ENCODE results near the gene PIK3AP1. TPM values are rescaled to one million over a fixed set of nuclear protein-coding genes. Genes with fewer than 3 reads are reported as not detected.
"Not testable (repeated sequence)": the region's sequence is repeated elsewhere in the genome, so short reads cannot be mapped to it uniquely, and the experiment has no call there.

PIK3AP1 gene
- polyA plus RNA-seq, 1 of the 3 experiments (the other 2 are of a cell fraction) = 0.07 TPM

GRCh38 chr10:96576277-96576980 lies 143.9 kb downstream of the PIK3AP1 start (continued):
- TF ChIP-seq, protein P1, sequence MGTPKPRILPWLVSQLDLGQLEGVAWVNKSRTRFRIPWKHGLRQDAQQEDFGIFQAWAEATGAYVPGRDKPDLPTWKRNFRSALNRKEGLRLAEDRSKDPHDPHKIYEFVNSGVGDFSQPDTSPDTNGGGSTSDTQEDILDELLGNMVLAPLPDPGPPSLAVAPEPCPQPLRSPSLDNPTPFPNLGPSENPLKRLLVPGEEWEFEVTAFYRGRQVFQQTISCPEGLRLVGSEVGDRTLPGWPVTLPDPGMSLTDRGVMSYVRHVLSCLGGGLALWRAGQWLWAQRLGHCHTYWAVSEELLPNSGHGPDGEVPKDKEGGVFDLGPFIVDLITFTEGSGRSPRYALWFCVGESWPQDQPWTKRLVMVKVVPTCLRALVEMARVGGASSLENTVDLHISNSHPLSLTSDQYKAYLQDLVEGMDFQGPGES (IDR thresholded peaks at IDR 0.05; ENCODE audit: low read depth, low read length) = no peak
- TF ChIP-seq CHD2 (IDR thresholded peaks at IDR 0.05; ENCODE audit: low read length, partially characterized antibody) (no peak), SMC3 (IDR thresholded peaks at IDR 0.05; ENCODE audit: low read depth, low read length) (no peak), RXRA (IDR thresholded peaks at IDR 0.05; ENCODE audit: borderline replicate concordance, low read depth) (no peak), MAX (IDR thresholded peaks at IDR 0.05; ENCODE audit: low read depth) (no peak), JUND (IDR thresholded peaks at IDR 0.05) (no peak), TEAD4 (IDR thresholded peaks at IDR 0.05; ENCODE audit: borderline replicate concordance, insufficient read depth) (no peak), EP300 (IDR thresholded peaks at IDR 0.05; ENCODE audit: borderline replicate concordance in 1 of 2, low read depth in 1 of 2, low read length in 1 of 2) (no peak)

DNA sequence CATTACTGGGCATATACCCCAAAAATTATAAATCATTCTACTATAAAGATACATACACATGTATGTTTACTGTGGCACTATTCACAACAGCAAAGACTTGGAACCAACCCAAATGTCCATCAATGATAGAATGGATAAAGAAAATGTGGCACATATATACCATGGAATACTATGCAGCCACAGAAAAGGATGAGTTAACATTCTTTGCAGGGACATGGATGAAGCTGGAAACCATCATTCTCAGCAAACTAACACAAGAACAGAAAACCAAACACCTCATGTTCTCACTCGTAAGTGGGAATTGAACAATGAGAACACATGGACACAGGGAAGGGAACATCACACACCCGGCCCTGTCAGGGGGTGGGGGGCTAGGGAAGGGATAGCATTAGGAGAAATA lies 145.8 kb downstream of the PIK3AP1 start:
- H3K4me1 ChIP-seq (ENCODE audit: control insufficient read depth in 1 of 2, insufficient read depth in 2 of 2, low read depth in 1 of 2, low read length in 1 of 2); H2AFZ ChIP-seq (ENCODE audit: low read depth); POLR2A ChIA-PET; H3K4me3 ChIP-seq (ENCODE audit: low read depth in 2 of 2, low read length in 1 of 2); H3K9me3 ChIP-seq; H3K27me3 ChIP-seq (ENCODE audit: insufficient read depth); H3K4me2 ChIP-seq; H3K9me2 ChIP-seq; H3K27ac ChIP-seq (ENCODE audit: low read depth in 2 of 2, low read length in 1 of 2); H3F3A ChIP-seq (replicated peaks; ENCODE audit: insufficient read depth); H3K9ac ChIP-seq; DNase-seq: not testable (repeated sequence)
- CTCF ChIA-PET = interaction anchor here (1.5 kb wide), 1 partner anchor 19 kb away, joined by 4 read pairs; no protein-coding TSS in a partner anchor
- Histone ChIP-seq H4K20me1 (ENCODE audit: insufficient read depth) (peaks cover 98% of the 10 kb centered on the region), H3K36me3 (replicated peaks in 1 of 2; ENCODE audit: control insufficient read depth in 1 of 2, insufficient read depth in 2 of 2, low read length in 1 of 2) (peaks cover 27 to 28% of the 10 kb centered on the region in 2 experiments), H3K79me2 (ENCODE audit: insufficient read depth) (peaks cover 100% of the 10 kb centered on the region)
- 100% methylated on average over 2 of the region's 2 CpGs for WGBS (ENCODE audit: low lambda C conversion rate)

GRCh38 chr10:96573036-96573435 lies 147.3 kb downstream of the PIK3AP1 start:
- Histone ChIP-seq H3K4me1 (ENCODE audit: control insufficient read depth in 1 of 2, insufficient read depth in 2 of 2, low read depth in 1 of 2, low read length in 1 of 2) (no peaks in the 10 kb centered on the region; a peak in 1 of 4 replicates), H3K27me3 (ENCODE audit: insufficient read depth) (no peaks in the 10 kb centered on the region), H2AFZ (ENCODE audit: low read depth) (no peak overlapping the region), H3K4me2 (no peak overlapping the region), H3K4me3 (ENCODE audit: low read depth in 2 of 2, low read length in 1 of 2) (no peak overlapping the region), H3K27ac (ENCODE audit: low read depth in 2 of 2, low read length in 1 of 2) (no peak overlapping the region), H3K9me3 (no peaks in the 10 kb centered on the region), H3K79me2 (ENCODE audit: insufficient read depth) (peaks cover 100% of the 10 kb centered on the region), H3K36me3 (replicated peaks in 1 of 2; ENCODE audit: control insufficient read depth in 1 of 2, insufficient read depth in 2 of 2, low read length in 1 of 2) (peaks cover 29 to 32% of the 10 kb centered on the region in 2 experiments), H3K9me2 (no peaks in the 10 kb centered on the region), H3K9ac (no peak overlapping the region), H4K20me1 (ENCODE audit: insufficient read depth) (peaks cover 98% of the 10 kb centered on the region), H3F3A (replicated peaks; ENCODE audit: insufficient read depth) (no peaks in the 10 kb centered on the region)
- ChIA-PET POLR2A (interaction anchor here (0.7 kb wide), 1 partner anchor 25 kb away, joined by 3 read pairs; no protein-coding TSS in a partner anchor), CTCF (interaction anchor here (1.3 to 1.5 kb wide), 2 partner anchors 18 to 60 kb away, joined by 3 to 4 read pairs; partner anchors contain the start of gene TLL2)
- 86% methylated on average over 5 of the region's 5 CpGs for WGBS (ENCODE audit: low lambda C conversion rate)
- DNase-seq = no peak
- TF ChIP-seq EP300 (IDR thresholded peaks at IDR 0.05; ENCODE audit: borderline replicate concordance in 1 of 2, low read depth in 1 of 2, low read length in 1 of 2) (no peak), TCF12 (IDR thresholded peaks at IDR 0.05) (no peak), JUND (IDR thresholded peaks at IDR 0.05) (no peak), EZH2phosphoT487 (IDR thresholded peaks at IDR 0.05; ENCODE audit: borderline replicate concordance, low read depth) (no peak), RCOR1 (IDR thresholded peaks at IDR 0.05; ENCODE audit: low read length) (no peak), GATA2 (CRISPR knock-in tag; IDR thresholded peaks at IDR 0.05) (no peak), ZBTB33 (IDR thresholded peaks at IDR 0.05; ENCODE audit: borderline replicate concordance, low read depth) (no peak)
